Measurements from ENCODE around the gene ICAM5.
A peak's percentile ranks its signal among the peaks of the same experiment; 100 is the strongest.
"Not testable (repeated sequence)": the region's sequence is repeated elsewhere in the genome, so short reads cannot be mapped to it uniquely, and the experiment has no call there.

The ICAM5 gene

DNA sequence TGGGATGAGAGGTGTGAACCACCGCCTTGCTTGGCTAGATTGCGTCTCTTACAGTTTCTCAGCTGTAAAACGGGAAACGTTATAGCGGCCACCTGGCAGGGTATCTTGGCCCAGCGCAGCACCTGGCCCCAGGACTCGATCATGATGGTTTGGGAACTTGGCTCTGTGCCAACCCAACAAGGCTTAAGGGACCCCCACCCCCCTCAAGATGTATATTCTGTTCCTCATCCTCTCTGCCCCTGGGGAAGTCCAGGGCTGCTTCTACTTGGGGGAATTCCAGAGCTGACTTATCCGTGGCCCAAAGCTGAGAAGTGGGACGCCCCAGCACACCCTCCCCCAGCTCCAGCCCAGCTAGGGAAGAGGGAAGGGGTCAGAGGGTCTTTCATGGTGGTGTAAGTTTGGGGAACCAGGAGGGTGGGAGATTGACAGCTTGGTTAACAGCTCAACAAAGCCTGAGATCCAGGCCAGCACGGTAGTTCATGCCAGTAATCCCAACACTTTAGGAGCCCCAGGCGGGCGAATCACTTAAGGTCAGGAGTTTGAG is 18.1 kb upstream of the ICAM5 start:
- Histone ChIP-seq H3K4me1 (ENCODE audit: control insufficient read depth in 1 of 2, insufficient read depth in 1 of 2, low read depth in 1 of 2, low read length in 1 of 2) (peaks cover 20 to 30% of the 10 kb centered on the region in 2 experiments), H3K36me3 (peaks cover 22% of the 10 kb centered on the region), H3K4me3 (ENCODE audit: low read depth in 1 of 2, low read length in 1 of 2) (peak overlapping the region; percentile 75 to 84), H3K27me3 (no peaks in the 10 kb centered on the region), H3K27ac (peak overlapping the region; percentile 99), H3K9me3 (no peaks in the 10 kb centered on the region)
- TF ChIP-seq, protein P1, sequence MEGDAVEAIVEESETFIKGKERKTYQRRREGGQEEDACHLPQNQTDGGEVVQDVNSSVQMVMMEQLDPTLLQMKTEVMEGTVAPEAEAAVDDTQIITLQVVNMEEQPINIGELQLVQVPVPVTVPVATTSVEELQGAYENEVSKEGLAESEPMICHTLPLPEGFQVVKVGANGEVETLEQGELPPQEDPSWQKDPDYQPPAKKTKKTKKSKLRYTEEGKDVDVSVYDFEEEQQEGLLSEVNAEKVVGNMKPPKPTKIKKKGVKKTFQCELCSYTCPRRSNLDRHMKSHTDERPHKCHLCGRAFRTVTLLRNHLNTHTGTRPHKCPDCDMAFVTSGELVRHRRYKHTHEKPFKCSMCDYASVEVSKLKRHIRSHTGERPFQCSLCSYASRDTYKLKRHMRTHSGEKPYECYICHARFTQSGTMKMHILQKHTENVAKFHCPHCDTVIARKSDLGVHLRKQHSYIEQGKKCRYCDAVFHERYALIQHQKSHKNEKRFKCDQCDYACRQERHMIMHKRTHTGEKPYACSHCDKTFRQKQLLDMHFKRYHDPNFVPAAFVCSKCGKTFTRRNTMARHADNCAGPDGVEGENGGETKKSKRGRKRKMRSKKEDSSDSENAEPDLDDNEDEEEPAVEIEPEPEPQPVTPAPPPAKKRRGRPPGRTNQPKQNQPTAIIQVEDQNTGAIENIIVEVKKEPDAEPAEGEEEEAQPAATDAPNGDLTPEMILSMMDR (IDR thresholded peaks at IDR 0.05): no peak

DNA sequence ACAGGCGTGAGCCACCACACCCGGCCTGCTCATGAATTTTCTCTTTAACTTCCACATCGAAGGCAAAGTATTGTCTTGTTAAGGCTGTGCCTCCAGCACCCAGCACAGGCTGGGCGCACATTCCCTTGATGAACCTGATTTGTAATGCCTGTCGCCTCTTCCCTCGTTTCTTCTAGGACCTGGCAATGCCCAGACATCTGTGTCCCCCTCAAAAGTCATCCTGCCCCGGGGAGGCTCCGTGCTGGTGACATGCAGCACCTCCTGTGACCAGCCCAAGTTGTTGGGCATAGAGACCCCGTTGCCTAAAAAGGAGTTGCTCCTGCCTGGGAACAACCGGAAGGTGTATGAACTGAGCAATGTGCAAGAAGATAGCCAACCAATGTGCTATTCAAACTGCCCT is 15.2 kb upstream of the ICAM5 start:
- Histone ChIP-seq H3K4me1 (ENCODE audit: control insufficient read depth in 1 of 2, insufficient read depth in 1 of 2, low read depth in 1 of 2, low read length in 1 of 2) (peaks cover 27 to 38% of the 10 kb centered on the region in 2 experiments), H3K4me3 (ENCODE audit: low read depth in 1 of 2, low read length in 1 of 2) (no peak overlapping the region), H3K27ac (no peak overlapping the region), H3K36me3 (peaks cover 46% of the 10 kb centered on the region), H3K9me3 (no peaks in the 10 kb centered on the region), H3K27me3 (no peaks in the 10 kb centered on the region)
- TF ChIP-seq, protein P1 (IDR thresholded peaks at IDR 0.05): no peak

DNA sequence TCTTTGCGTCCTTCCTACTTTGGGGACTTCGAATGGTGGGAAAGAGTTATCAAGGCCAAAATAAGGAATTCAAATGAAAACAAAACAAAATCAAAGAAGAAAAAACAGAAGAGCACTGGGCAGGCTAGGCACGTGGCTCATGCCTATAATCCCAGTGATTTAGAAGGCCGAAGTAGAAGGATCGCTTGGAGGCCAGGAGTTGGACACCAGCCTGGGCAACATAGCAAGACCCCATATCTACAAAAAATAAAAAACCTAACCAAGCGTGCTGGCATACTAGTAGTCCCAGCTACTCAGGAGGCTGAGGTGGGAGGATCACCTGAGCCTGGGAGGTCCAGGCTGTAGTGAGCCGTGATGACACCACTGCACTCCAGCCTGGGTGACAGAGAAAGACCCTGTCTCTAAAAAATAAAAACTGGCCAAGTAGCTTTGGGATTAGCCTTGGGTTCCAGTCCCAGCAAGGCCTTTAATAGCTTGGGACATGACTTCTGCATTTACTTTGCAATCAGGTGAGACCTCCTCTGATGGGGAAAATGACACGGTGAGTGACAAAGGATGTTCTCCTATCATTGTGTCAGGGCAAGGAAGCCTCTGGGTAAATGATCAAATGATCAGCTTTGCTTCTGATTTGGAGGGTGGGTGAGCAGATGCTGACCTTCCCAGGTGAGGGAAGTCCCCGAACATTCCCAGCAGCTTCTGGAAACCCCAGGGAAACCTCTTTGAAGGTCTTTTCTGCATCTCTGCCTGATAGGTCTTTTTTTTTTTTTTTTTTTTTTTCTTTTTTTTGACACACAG is 11.8 kb upstream of the ICAM5 start:
- Histone ChIP-seq H3K27ac (no peak overlapping the region), H3K36me3 (peaks cover 69% of the 10 kb centered on the region), H3K9me3 (no peaks in the 10 kb centered on the region), H3K27me3 (no peaks in the 10 kb centered on the region), H3K4me1 (ENCODE audit: control insufficient read depth in 1 of 2, insufficient read depth in 1 of 2, low read depth in 1 of 2, low read length in 1 of 2) (peaks cover 13 to 15% of the 10 kb centered on the region in 2 experiments), H3K4me3 (ENCODE audit: low read depth in 1 of 2, low read length in 1 of 2) (no peak overlapping the region)
- TF ChIP-seq, protein P1 (IDR thresholded peaks at IDR 0.05): no peak

DNA sequence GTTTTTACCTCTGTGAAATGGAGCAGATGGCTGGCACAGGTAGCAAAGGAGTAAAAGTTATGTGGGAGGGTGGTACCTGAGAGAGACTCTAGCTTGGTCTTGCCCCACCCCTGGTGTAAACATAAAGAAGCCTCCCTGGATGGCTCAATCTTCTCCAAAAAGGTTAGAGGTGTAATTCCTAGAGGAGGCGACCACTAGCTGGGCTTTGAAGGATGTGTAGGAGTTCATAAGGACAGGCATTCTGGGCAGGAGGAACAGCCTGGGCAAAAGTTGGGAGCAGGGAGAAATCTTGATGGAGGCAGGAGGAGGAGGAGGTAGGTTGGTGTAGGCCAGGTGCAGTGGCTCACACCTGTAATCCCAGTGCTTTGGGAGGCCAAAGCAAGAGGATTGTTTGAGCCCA is 10.8 kb upstream of the ICAM5 start:
- H3K4me1 ChIP-seq (ENCODE audit: control insufficient read depth in 1 of 2, insufficient read depth in 1 of 2, low read depth in 1 of 2, low read length in 1 of 2): peaks cover 10 to 13% of the 10 kb centered on the region in 2 experiments
- H3K4me3 ChIP-seq (ENCODE audit: low read depth in 1 of 2, low read length in 1 of 2): no peak overlapping the region
- no peaks in the 10 kb centered on the region for H3K9me3 ChIP-seq
- no peaks in the 10 kb centered on the region for H3K27me3 ChIP-seq
- H3K36me3 ChIP-seq: peaks cover 79% of the 10 kb centered on the region
- TF ChIP-seq, protein P1 (IDR thresholded peaks at IDR 0.05): no peak
- H3K27ac ChIP-seq: no peak overlapping the region

DNA sequence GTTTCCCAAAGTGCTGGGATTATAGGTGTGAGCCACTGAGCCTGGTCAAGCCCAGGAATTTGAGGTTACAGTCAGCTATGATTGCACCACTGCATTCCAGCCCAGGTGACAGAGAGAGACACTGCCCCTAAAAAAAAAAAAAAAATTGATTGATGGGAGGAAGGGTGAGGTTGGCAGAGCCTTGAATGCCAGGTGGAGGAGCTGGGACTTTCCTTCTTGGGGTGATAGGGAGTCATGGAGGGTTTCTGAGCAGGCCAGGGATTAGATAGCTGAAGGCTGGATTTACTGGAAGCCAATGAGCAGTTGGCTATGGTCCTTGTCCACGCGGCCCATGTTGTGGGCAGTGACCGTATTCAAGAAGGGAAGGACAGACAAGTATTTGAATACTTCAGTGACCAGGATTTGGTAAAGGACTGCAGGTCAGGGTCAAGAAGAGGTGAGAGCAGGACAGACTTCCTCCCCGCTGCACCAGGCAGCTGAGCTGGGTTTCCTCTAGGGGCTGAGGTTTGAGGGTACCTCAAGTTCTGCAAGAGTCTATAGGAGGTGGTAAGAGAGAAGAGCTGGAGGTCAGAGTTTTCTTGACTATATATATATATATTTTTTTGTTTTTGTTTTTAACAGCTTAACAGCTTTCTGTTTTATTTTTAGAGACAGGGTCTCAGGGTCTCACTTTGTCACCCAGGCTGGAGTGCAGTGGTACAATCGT is 9.9 kb upstream of the ICAM5 start:
- Histone ChIP-seq H3K27me3 (no peaks in the 10 kb centered on the region), H3K4me3 (ENCODE audit: low read depth in 1 of 2, low read length in 1 of 2) (no peak overlapping the region), H3K9me3 (no peaks in the 10 kb centered on the region), H3K27ac (no peak overlapping the region), H3K4me1 (ENCODE audit: control insufficient read depth in 1 of 2, insufficient read depth in 1 of 2, low read depth in 1 of 2, low read length in 1 of 2) (peaks cover 10 to 13% of the 10 kb centered on the region in 2 experiments), H3K36me3 (peaks cover 81% of the 10 kb centered on the region)
- TF ChIP-seq, protein P1 (IDR thresholded peaks at IDR 0.05): no peak

DNA sequence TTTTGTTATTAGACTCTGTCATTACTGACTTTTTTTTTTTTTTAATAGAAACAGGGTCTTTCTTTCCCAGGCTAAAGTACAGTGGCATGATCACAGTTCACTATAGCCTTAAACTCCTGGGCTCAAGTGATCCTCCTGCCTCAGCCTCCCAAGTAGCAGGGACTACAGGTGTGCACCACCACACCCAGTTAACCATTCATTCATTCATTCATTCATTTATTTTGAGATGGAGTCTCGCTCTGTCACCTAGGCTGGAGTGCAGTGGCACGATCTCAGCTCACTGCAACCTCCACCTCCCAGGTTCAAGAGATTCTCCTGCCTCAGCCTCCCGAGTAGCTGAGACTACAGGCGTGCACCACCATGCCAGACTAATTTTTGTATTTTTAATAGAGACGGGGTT is 7.7 kb upstream of the ICAM5 start:
- peaks cover 78% of the 10 kb centered on the region for H3K36me3 ChIP-seq
- H3K4me3 ChIP-seq (ENCODE audit: low read depth in 1 of 2, low read length in 1 of 2); H3K27me3 ChIP-seq; H3K9me3 ChIP-seq; H3K27ac ChIP-seq: not testable (repeated sequence)
- H3K4me1 ChIP-seq (ENCODE audit: control insufficient read depth in 1 of 2, insufficient read depth in 1 of 2, low read depth in 1 of 2, low read length in 1 of 2): peaks cover 17 to 19% of the 10 kb centered on the region in 2 experiments

Data from neutrophil (primary cell).